Measurements from ENCODE around the gene PALLD.

GRCh38 chr4:168755598-168756477, 259.0 kb downstream of the PALLD start:
- TF ChIP-seq POLR2A (IDR thresholded peaks at IDR 0.05) (no peak), CTCF (IDR thresholded peaks at IDR 0.05) (no peak), EP300 (IDR thresholded peaks at IDR 0.05) (no peak)
